Rectal smooth muscle tissue (tissue), 1 donor: ENCODE measurements around the gene FLAD1.

Source experiments
- H3K27ac ChIP-seq: one replicate; pipeline ENCODE4 v1.7.0; 2013; ENCODE audit warnings: low read depth, low read length, inconsistent platforms
- H3K27me3 ChIP-seq: one replicate; pipeline ENCODE4 v1.7.0; 2013; ENCODE audit warnings: low read length; ENCODE audit not compliant: control insufficient read depth, insufficient read depth
- H3K36me3 ChIP-seq: one replicate; pipeline ENCODE4 v1.7.0; 2013; ENCODE audit warnings: low read length; ENCODE audit not compliant: control insufficient read depth, insufficient read depth
- H3K4me1 ChIP-seq: one replicate; pipeline ENCODE4 v1.7.0; 2013; ENCODE audit warnings: low read length; ENCODE audit not compliant: control insufficient read depth, insufficient read depth
- H3K4me3 ChIP-seq: one replicate; pipeline ENCODE4 v1.7.0; 2013; ENCODE audit warnings: low read length
- H3K9ac ChIP-seq: one replicate; pipeline ENCODE4 v1.7.0; 2013; ENCODE audit warnings: low read length

Gene FLAD1

DNA sequence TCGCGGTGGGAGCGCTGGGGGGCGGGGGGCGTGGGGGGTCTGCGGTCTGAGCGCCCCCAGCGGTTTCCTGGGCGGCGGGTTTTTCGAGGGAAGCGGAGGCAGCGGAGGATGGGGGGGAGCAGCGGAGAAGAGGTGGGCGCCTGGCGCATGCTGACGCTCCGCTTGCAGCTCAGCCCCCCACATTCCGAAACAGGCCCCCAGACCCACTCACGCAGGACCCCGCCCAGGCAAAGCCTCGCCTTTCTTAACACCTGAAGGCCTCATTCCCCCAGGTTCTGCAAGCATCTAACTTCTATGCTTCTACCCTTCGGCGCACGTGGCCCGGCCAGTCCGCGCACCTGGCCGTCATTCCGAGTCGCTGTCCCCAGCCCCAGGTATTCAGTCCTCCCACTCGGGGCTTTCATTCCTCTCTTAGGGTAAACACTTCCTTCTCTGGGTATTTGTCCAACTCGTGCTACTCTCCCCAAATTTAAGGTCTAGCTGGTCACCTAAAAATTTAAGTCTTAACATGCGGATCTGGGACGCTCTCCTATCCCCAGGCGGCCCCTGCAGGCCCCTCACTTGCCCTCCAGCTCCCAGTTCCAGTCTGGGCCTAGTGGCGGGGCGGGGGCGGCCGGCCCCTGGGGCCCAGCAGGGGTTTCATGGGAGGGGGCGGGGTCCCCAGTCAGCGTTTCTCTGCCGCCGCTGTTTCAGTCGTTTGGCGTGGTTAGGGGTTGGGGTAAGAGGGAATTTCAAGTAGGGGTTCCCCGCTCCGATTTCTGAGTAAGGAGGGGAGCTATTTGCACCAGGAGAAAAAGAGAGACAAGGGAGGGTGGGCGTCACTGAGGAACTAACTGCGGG is 16.6 kb downstream of the FLAD1 start:
- Histone ChIP-seq H3K27me3 (no peaks in the 10 kb centered on the region), H3K4me3 (peak overlapping the region; percentile 88), H3K4me1 (peaks cover 16% of the 10 kb centered on the region), H3K9ac (peak overlapping the region; percentile 24), H3K36me3 (no peaks in the 10 kb centered on the region), H3K27ac (peak overlapping the region; percentile 96)

DNA sequence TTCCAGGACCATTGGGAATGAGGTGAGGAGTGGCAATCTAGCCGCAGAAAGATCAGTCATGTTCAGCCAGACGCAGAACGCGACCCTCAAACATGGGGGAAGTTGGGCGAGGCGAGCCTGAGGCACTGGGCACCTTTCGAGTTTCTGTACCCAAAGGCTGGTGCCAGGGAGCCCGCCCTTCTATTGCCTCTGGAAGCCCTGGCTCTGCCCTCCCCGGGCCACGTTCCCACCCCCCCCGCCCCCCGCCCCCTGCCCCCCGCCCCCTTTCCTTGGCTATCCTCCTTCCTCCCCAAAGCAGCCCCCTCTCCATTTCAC is 17.2 kb downstream of the FLAD1 start:
- no peaks in the 10 kb centered on the region for H3K36me3 ChIP-seq
- peak overlapping the region; percentile 96 for H3K27ac ChIP-seq
- peak overlapping the region; percentile 10 for H3K9ac ChIP-seq
- peak overlapping the region; percentile 88 for H3K4me3 ChIP-seq
- H3K27me3 ChIP-seq, result no peaks in the 10 kb centered on the region
- H3K4me1 ChIP-seq, result peaks cover 18% of the 10 kb centered on the region

DNA sequence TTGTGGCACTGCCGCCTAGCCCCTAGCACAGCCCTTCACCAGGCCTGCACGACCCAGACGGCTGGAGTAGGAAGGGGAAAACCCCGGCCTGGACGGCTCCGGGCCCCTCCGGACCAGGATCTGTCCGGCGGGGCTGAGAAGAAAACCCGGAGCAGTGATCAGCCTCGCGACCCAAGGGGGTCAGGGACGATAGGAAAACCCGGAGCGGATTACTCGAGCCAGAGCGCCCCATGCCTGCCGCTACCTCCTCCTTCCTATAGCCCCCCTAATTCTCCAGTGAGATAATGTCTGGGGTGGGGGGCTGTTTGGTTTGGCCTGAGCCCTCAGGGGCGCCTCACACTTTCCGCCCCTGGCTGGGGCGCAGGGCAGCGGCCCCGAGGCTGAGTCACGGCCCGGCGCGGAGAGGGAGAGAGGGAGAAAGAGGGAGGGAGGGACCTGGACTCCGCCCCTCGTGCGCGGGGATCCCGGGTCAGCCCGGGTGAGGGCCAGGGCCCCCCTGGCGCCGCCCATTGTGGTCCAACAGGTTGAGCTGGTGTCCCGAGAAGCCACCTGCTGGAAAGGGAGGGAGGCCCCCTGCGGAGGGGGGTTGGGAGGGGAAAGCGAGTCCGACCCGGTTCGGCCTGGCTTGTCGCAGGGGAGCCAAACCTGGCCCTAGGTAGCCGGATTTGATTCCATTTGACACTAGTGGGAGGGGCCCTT is 17.7 kb downstream of the FLAD1 start:
- Histone ChIP-seq H3K27ac (peak overlapping the region; percentile 96), H3K36me3 (no peaks in the 10 kb centered on the region), H3K4me1 (peaks cover 23% of the 10 kb centered on the region), H3K4me3 (peak overlapping the region; percentile 88), H3K27me3 (no peaks in the 10 kb centered on the region), H3K9ac (peak overlapping the region; percentile 85)

DNA sequence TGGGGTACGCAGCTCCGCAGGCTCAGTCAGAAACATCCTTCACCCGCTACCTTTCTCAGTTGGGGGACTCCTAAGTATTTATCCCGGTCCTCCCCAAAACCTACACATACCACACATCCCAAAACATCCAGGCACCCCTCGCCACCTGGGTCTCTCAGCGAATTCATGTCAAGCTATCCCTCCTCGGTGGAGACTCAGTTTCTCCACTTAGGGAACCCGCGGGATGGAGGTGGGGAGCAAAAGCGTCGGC is 18.2 kb downstream of the FLAD1 start:
- Histone ChIP-seq H3K27ac (peak overlapping the region; percentile 96), H3K4me3 (peak overlapping the region; percentile 88), H3K9ac (peak overlapping the region; percentile 85), H3K27me3 (no peaks in the 10 kb centered on the region), H3K4me1 (peaks cover 28% of the 10 kb centered on the region), H3K36me3 (peaks cover 2% of the 10 kb centered on the region)

DNA sequence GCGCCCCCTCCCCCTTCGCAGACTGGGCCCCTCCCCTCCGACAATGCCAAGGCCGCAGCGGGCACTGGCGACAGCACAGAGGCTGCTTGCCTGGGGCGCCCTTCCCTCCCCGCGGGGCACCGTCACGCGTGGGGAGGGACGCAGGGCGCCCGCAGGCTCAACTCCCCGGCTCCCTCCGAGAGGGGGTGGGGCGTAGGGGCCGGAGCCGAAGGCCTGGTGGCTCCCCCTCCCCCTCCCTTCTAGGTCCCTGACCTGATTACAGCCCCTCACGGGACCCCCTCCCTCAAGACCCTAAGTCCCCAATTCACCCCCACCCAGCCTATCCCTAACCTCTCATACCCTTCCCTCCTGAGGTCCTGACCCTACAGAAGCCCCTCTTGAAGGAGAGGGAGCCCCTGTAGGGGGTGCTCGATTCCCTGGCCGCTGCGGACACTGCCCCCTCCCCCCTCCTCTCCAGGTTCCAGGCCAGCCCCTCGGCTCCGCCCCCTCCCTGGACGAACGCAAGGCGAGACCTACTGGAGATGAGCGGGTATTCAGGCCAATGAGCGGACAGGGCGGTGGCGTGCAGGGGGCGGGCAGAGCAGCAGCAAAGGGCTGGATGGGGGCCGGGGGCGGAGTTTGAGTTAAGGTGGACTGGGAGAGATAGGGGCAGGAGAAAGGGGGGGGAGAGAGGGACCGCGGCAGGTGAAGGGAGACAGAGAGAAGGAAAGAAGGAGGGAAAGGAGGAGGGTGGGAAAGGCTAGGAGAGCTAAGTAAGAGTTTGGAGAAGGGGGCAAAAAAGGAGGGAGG is 18.7 kb downstream of the FLAD1 start:
- H3K27ac ChIP-seq, result peak overlapping the region; percentile 96
- H3K9ac ChIP-seq, result peak overlapping the region; percentile 71
- H3K4me3 ChIP-seq, result peak overlapping the region; percentile 88
- H3K27me3 ChIP-seq, result no peaks in the 10 kb centered on the region
- H3K4me1 ChIP-seq, result peaks cover 29% of the 10 kb centered on the region
- H3K36me3 ChIP-seq, result peaks cover 4% of the 10 kb centered on the region

DNA sequence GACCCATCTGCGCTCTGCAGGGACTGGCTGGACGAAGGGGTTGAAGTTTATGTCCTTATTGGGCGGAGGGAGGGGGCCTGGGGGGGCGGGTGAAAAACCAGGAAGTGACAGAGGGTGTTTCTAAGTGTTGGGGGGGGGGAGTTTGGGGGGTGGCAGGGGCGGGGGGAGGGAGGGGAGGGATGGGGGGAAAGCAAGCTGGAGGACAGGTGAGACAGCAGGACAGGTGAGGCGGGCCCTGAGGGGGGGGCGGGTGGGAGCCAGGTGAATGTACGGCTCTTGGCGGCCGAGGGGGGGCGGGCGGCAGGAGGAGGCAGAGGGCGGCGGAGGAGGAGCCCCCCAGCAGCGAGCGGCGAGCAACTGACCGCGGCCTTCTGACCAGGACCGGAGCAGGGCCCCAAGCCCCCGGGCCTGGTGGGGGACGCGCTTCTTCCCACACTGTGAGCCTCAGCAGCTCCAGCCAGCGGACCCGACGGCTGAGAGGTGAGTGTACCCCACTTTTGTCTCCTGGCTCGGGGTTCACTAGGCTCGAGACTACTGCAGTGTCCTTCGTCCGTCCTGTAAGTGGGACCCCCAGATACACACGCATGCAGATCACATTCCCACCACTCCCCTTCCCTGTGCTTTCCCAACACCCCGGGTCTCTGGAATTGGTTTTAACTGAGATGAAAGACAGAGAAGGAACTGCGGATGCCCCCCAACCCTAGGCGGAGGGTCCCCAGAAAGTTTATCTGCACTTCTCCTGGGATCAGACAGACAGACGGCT is 19.5 kb downstream of the FLAD1 start, which contains the start of gene ZBTB7B:
Gene ZBTB7B (plus strand): TSS at position 339 of the 763 bp plus-strand sequence. CDS start 11,859 bp downstream, outside the sequence.
- Histone ChIP-seq H3K4me1 (peaks cover 36% of the 10 kb centered on the region), H3K4me3 (peak within 1 kb of the TSS; percentile 89), H3K9ac (peak within 1 kb of the TSS; percentile 96), H3K27ac (peak within 1 kb of the TSS; percentile 96), H3K27me3 (no peaks in the 10 kb centered on the region), H3K36me3 (peaks cover 4% of the 10 kb centered on the region)

DNA sequence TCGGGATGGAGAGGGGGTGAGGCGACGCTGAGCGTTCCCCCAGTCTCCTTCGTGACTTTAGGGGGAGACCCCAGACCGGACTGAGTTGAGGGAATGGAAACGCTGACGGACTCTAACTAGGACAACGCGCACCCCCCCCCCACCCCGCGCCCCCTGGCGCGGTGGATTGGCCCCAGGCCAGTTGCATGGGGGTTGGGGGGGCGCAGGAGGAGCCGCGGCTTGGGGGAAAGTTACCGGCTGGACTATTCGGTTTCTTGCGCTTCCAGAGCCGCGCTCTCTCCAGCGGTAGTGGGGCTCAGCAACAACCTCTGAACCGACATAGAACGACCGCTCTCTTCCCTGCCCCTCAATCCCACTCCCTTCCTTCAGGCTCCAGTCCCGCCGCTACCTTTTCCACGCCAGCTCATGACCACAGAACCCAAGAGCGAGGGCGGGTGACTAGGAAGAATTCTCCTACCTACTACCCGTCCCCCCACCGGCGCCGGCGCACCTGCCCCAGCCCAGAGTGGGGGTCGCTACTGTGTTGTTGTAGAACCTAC is 20.2 kb downstream of the FLAD1 start:
- peaks cover 4% of the 10 kb centered on the region for H3K36me3 ChIP-seq
- H3K4me3 ChIP-seq, result peak overlapping the region; percentile 89
- no peaks in the 10 kb centered on the region for H3K27me3 ChIP-seq
- peak overlapping the region; percentile 96 for H3K9ac ChIP-seq
- H3K27ac ChIP-seq, result peak overlapping the region; percentile 93
- peaks cover 36% of the 10 kb centered on the region for H3K4me1 ChIP-seq

DNA sequence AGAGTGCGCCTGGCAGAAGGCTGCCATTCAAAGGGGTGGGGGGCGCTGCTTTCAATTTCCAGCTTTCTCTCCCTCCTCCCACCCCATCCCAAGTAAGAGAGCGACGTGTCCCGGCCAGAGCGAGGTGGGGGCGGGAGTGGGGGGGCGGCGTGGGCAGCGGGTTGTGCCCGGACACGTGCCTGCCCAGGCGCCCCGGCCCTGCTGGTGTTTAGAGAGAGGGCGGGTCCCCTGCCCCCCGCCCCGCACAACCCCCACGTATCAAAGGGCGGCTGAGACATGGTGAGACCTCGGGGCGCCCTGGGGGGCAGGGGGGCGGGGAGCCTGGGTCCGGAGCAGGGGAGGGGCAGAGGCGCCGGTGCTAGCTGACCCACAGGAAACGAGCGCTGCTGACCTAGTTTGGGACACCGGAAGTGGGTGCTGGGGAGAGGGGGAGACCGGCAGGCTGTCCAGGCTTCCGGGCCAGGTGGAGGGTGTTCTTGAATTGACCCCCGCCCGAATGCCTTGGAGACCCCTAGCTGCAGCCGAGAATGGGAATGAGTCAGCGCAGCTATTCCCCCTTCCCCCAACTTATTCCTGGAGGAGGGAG is 20.7 kb downstream of the FLAD1 start:
- Histone ChIP-seq H3K4me3 (peak overlapping the region; percentile 89), H3K27ac (peak overlapping the region; percentile 93), H3K27me3 (no peaks in the 10 kb centered on the region), H3K9ac (peak overlapping the region; percentile 96), H3K4me1 (peaks cover 35% of the 10 kb centered on the region), H3K36me3 (peaks cover 4% of the 10 kb centered on the region)

DNA sequence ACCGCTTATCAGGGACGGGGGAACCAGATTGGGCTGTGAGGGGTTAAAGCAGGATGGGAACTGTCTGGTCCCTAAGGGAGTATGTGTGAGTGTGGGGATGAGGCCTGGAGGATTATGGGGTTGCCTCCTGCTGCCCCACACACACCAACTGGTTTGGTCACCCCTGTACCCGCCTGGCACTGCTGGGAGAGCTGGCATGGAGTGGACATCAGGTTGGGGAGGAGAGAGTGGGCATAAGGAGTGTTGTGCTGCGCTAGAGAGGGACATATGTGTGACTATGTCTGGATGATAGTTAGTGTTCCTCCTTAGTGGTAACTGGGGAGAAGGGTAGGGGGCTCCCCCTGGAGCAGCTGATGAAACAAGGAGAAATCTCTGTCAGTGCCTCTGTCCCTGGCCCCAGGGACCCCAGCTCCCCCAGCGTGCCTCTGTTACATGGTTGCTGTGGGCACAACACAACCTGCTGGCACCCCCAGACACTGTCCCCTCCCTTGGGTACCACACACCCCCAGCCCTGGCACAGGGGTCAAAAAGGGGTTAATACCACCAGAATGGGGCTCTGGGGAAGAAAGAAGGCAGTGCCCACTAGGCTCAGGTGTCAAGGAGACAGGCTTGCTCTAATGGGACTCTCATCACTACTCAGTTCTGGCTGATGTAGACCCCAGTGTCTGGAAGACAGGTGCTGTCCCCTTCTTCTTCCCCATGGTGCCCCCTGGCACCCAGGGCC is 21.4 kb downstream of the FLAD1 start:
- H3K9ac ChIP-seq, result peak overlapping the region; percentile 78
- H3K27ac ChIP-seq, result peak overlapping the region; percentile 93

DNA sequence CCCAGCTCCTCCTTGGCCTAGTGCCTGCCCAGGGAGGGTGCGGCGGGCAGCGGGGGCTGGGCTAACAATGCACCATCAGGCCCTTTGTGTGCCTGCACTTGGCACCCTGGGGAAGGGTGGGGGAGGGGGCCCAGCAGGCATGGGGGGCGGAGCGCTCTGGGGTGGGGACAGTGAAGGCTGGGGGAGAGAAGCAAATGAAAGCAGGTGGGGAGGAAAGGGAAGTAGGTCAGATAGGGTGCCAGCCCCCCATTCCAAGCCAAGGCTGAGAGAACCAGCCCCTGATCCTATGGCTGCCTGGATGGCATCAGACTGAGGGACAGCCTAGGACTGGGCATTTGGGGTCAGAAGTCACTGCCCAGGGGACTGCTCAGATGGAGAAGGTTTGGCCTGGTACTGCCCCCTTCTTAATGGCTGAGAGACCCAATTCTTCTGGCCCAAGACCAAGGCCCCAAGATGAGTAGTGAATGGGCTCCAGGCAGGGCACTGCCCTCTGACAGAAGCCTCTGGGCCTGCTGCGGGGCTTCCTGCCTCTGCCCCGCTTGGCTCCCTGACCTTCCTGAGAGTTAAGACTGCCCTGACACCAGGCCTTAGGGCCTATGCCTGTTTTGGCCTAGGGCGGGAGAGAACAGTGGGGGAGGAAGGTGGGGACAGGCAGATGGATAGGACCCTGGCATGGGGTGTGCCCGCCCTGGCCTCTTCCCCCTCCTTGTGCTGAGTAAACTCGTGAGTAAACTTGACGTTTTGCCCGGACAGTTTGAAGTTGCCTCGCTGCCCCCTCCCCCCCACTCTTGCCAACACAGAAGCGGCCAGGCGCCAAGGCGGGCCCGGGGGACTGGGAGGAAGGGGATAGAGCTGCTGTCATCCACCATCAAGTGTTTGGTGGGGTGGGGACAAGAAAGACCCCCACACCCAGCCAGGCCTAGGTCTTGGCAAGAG is 22.2 kb downstream of the FLAD1 start:
- Histone ChIP-seq H3K27ac (peak overlapping the region; percentile 93), H3K9ac (peak overlapping the region; percentile 42), H3K4me1 (peaks cover 28% of the 10 kb centered on the region), H3K4me3 (peak overlapping the region; percentile 89), H3K27me3 (no peaks in the 10 kb centered on the region), H3K36me3 (peaks cover 6% of the 10 kb centered on the region)

More for the DNA sequence above, 21.4 kb downstream of the FLAD1 start:
- H3K36me3 ChIP-seq, result peaks cover 4% of the 10 kb centered on the region
- no peaks in the 10 kb centered on the region for H3K27me3 ChIP-seq
- H3K4me3 ChIP-seq, result peak overlapping the region; percentile 89
- H3K4me1 ChIP-seq, result peaks cover 32% of the 10 kb centered on the region
